HUDEP-2 (cell line): ENCODE data around the gene SLC22A1.
"Not testable (repeated sequence)": the region's sequence is repeated elsewhere in the genome, so short reads cannot be mapped to it uniquely, and the experiment has no call there.

ENCODE experiments used
- DNase-seq, 76 experiments: peaks; one replicate each; lab custom pipeline; 2025; ENCODE audit not compliant: unreplicated experiment in 76 of 76; lab: John Stamatoyannopoulos, UW

Gene SLC22A1

DNA sequence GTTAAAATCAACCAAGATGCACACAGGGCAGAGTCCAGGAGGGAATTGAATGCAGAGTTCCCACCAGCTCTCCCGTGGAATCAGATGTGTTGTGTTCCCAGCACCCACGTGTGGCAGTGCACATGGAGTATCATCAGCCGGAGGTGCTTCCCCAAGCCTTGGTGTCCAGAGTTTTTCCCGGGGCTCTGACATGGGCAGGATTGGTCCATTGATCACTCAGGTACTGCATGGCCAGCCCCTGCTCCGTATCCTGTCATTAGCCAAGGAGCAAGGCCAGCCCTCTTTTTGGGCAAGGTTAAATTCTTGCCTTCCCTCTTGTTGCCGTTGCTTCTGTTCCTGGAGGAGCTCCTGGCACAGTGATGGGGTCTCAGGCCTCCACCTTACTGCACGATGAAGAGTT is 28.6 kb upstream of the SLC22A1 start:
- no peak for DNase-seq

DNA sequence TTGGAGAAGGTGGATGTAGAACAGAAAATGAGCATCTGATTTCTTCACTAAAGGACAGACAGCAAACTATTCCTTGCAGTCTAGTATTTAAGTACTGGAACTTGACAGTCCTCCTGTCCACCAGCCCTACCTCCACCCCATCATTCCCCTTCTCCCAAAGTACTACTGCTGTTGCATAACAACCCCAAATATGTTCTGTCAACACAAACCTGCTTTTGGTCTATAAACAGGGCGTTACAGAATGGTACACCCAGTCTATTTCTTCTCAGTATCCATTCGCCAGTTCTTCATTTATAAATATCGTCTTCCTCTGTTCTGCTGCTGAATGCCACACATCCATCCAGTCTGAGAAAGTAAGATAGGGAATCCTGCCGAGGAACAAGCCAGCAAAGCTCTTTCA is 27.7 kb upstream of the SLC22A1 start:
- no peak for DNase-seq

DNA sequence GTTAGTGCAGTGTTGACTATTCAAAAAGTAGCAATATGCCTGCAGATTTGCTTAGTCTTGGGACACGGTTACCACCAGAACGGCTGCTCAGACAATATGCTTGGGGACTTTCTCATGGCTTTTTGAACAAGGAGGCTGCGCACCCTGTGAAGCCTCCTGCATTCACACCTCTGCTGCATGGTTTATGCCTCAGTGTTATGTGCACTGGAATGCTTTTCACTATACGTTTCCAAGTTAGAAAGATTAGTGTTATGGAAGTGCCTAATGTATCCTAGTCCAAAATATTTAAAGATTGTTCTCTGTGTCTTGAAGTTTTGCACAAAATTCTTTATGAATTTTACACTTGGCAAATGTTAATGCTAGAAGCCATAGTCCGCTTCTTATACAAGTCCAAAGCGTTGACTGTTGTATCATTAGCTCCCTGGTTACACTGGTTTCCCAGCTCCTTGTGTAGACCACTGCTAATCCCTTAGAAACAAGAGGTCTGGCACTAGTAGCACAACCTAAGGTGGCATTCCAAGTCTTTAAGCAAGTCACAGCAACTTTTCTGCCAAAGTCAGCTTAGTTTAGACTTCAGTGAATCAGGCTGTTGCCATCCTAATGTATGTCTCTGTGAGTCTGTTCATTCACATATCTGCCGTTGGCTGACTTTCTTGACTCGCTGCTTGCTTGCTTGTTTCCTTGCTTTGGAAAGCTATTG is 26.3 kb upstream of the SLC22A1 start:
- DNase-seq: no peak

DNA sequence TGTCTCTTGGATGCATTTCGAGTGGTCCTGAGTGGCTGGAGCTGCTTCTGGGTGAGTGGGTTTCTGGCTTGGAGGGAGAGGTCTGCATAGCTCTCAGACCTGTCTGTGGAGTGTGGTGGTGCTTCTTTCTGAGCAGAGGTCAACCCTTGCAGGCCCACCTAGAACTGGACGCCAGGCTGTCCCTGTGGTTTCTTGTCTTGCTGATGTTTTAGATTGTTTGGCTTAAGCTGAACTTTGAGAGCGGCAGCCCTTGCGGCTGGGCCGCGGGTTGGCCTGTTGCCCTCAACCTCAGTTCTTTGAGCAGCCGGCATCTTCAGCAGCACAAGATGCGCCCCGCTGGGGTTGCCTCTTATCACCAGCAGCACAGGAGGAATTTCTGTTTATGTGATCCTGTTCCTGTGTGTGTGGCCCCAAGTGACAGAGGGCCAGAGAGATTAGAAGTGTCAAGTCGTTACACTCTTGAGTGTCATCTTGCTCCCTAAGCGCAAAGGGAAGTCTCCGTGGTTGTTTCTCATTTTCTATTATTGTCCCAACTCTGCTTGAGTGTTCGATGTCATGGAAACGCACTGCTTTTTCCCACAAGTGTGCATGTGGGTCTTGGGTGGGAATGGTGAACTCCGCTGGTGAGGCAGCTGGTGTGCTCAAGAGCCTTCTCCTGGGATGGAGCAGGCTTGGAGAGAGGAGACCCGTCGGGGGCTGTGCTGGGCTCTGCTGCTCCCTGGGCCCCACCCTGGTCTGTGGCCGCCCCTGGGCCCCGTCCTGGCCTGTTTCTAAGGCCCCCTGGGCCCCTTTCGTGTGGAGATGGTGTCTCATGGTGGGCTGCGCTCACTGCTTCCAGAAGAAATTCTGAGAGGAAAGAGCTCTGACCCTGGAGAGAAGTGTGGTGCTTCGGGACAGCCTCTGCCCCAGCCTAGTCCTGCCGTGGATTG is 20.1 kb upstream of the SLC22A1 start:
- DNase-seq: peak; percentile 60 to 99 (median 95)

DNA sequence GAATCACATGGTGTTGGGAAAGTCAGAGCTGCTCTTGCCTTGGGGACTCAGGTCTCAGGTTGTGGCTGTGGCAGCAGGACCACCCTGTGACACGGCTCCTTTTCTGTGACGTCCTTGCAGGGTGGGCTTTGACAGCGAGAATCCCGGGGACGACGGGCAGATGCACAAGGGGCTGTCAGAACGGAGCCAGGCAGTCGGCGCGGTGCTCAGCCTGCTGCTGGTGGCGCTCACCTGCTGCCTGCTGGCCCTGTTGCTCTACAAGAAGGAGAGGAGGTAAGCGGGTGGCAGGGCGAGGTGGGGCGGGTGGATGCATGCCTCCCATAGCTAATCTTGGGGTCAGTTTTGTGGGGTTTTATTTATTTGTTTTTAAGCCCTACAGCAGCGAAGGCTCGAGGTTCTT is 19.2 kb upstream of the SLC22A1 start:
- DNase-seq: no peak

DNA sequence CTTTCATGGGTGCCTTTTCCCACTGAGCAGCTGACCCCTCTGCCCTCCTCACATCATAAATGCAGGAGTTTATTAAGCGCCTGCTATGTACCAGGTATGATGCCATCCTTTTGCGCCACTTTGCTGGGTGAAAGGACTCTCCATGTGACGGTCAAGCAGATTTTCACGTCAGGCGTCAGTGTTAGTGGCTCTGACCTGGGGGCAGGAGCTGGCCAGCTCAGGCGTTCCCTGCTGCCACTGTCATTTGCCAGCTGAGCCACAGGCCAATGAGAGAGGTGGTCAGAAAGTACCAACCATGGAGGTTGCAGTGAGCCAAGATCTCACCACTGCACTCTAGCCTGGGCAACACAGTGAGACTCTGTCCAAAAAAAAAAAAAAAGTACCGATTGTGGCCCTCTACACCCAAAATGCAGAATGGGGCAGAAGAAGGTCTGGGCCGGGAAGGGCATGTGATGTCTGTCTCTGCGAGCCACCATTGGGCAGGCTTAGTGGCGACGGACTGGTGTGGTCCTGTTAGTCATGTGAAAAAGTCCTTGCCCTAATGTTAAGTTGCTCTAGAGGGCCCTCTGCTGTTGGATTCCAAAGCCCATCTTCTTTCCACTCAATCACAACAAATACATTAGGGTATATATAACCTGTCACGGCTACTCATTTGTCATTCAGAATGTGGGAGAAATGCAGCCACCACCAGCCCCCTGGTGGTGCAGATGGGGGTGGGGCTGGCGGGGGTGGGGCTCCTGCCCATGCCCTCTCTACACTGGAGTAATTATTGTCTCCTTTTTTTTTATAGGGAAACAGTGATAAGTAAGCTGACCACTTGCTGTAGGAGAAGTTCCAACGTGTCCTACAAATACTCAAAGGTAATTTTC is 18.4 kb upstream of the SLC22A1 start:
- peak in 55 of 76 experiments; percentile 10 to 80 (median 36) for DNase-seq

DNA sequence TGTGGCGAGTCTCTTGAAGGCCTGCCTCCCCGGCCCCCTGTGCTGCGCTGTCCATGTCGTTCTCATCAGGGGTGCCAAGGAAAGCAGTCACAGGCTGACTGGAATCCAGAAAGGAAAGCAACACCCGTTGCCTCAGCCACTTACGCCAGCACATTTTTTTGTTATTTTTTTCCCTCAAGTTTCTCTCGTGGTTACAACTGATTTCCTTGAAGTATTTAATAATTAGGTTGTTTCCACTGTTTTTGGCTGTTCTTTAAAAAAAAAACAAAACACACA is 17.9 kb upstream of the SLC22A1 start:
- no peak for DNase-seq

DNA sequence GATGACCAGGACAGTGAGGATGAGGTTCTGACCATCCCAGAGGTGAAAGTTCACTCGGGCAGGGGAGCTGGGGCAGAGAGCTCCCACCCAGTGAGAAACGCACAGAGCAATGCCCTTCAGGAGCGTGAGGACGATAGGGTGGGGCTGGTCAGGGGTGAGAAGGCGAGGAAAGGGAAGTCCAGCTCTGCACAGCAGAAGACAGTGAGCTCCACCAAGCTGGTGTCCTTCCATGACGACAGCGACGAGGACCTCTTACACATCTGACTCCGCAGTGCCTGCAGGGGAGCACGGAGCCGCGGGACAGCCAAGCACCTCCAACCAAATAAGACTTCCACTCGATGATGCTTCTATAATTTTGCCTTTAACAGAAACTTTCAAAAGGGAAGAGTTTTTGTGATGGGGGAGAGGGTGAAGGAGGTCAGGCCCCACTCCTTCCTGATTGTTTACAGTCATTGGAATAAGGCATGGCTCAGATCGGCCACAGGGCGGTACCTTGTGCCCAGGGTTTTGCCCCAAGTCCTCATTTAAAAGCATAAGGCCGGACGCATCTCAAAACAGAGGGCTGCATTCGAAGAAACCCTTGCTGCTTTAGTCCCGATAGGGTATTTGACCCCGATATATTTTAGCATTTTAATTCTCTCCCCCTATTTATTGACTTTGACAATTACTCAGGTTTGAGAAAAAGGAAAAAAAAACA is 16.6 kb upstream of the SLC22A1 start:
- DNase-seq: no peak

DNA sequence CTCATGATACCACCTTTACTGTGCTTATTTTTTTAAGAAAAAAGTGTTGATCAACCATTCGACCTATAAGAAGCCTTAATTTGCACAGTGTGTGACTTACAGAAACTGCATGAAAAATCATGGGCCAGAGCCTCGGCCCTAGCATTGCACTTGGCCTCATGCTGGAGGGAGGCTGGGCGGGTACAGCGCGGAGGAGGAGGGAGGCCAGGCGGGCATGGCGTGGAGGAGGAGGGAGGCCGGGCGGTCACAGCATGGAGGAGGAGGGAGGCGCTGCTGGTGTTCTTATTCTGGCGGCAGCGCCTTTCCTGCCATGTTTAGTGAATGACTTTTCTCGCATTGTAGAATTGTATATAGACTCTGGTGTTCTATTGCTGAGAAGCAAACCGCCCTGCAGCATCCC is 15.6 kb upstream of the SLC22A1 start:
- no peak for DNase-seq

DNA sequence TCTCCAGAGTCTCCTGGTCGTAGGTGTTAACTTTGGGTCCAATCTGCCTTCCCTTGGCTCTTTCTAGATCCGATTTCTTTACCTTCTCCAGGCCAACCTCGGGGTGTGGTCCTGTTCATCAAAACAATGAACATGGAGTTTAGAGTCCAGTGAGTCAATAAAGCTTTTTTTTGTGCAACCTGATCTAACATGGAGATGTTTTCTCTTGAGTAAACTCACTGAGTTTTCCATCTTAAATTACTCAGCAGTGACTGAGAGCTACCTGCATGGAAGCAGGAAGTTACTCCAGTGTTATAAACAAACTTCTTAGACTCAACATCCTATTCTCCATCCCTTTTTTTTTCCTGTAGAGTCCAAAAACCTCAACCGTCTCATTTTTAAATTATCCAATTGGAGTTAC is 14.9 kb upstream of the SLC22A1 start:
- no peak for DNase-seq

DNA sequence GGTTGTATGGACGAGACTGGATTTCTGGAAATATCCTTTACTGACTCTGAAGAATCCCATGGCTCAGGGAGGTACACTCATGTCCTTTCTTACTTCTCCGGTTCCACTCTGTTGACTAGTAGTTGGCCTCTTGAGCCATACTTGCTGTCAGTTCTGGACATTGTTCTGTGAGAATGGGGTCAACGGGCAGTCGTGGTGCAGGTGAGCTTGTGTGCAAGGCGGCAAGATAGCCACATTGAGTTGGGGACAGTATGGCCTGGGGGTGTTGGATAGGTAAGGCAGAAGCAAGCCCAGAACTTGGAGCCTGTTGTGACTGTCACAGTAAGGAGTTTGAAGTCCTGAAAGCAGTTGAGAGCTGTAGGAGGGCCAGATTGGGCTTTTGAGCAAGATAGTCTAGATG is 13.5 kb upstream of the SLC22A1 start:
- no peak for DNase-seq

DNA sequence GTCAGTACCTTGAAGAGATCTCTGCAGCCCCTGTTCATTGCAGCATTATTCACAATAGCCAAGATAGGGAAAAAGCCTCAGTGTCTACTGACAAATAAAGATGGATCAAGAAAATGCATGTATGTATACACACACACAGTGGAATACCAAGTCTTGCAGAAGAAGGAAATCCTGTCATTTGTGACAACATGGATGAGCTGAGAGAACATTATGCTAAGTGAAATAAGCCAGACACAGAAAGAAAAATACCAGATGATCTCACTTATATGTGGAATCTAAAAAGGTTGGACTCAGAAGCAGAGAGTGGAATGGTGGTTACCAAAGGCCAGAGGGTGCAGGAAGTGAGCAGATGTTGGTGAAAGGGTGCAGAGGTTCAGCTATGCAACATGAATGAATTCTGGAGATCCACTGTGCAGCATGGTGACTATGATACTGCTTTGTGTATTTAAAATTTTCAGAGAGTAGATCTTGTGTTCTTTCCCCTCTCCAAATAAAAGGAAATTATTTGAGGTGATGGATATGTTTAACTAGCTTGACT is 11.0 kb upstream of the SLC22A1 start:
- DNase-seq: no peak

DNA sequence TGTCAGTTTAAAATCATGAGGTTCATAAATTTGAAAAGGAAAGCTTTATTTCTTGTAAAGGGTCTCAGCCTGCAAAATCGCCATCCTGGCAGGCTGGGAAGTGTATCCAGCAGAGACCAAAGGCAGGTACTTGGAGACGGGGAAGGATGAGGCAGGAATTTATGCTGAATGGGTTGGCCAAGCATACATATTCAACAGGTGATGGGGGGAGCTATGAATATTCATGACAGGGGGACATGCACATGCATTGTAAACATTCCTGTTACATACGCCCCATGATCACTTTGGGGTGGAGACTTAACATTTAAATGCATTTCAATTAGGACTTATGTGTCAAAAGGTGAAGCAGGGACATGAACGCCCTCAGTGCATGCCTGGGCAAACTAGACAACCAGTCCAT is 9.8 kb upstream of the SLC22A1 start:
- no peak for DNase-seq

DNA sequence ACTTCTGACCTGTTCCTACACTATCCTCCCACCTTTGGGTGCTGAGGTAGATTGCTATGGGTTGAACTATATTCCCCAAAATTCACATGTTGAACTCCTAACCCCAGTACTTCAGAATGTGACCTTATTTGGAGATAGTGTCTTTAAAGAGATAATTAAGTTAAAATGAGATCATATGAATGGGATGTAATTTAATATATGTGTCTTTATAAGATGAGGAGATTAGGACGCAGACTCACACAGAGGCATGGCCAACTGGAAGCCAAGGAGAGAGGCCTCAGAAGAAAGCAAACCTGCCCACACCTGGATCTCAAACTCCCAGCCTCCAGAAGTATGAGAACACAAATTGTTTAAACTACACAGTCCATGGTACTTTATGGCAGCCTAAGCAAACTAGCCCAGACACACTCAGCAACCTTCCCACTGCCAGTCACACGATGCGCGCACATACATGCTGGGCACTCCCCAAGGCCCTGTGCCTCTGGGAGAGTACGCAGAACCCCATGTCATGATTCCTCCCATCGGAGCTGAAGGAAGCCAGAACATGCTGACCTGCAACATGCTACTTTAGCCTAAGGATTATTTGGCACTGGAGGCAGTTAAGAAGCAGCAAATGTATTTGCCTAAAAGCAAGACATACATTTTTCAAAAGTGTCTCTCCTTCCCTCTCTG is 8.9 kb upstream of the SLC22A1 start:
- DNase-seq: no peak

DNA sequence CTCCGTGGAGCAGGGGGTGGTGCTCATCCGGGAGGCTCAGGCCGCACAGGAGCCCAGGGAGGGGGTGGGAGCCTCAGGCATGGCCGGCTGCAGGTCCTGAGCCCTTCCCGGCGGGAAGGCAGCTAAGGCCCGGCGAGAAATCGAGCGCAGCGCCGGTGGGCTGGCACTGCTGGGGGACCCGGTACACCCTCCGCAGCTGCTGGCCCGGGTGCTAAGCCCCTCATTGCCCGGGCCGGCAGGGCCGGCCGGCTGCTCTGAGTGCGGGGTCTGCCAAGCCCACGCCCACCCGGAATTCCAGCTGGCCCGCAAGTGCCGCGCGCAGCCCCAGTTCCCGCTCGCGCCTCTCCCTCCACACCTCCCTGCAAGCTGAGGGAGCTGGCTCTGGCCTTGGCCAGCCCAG is 7.1 kb upstream of the SLC22A1 start:
- DNase-seq: not testable (repeated sequence)

DNA sequence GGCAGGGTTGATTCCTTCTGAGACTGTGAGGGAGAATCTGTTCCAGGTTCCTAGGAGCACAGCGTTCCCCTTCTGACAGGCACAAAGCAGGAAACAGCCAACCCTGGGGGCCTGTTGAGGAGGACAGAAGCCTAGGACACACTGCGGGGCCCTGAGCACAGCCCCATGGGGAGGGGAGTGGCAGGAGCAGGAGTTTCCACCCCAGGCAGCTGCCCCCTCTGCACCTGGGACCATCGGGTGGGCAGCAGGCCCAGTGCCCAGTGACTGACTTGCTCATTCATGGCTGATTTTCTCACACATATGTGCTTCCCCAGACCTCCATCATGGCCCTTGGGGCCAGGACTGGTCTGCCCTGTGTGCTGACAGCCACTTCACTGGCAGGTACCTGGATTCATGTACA is 6.2 kb upstream of the SLC22A1 start:
- no peak for DNase-seq

DNA sequence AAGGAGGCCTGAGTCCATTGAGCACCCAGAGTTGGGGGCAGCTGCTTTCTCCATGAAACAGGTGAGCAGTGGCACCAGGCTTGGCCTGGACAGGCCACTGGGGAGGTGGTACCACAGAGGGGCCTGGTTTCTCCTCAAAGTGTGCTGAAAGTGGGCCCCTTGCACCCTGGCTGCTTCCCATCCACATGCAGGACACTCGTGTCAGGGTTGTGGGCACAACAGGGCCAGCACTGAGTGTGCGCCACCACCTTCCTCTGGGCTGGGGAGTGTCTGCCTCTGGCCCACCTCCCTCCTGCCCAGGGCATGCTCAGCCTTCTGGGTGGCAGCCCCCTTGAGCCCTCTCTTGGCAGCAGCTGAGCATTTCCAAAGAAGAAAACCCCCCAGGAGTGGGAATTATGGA is 5.2 kb upstream of the SLC22A1 start:
- DNase-seq: no peak

DNA sequence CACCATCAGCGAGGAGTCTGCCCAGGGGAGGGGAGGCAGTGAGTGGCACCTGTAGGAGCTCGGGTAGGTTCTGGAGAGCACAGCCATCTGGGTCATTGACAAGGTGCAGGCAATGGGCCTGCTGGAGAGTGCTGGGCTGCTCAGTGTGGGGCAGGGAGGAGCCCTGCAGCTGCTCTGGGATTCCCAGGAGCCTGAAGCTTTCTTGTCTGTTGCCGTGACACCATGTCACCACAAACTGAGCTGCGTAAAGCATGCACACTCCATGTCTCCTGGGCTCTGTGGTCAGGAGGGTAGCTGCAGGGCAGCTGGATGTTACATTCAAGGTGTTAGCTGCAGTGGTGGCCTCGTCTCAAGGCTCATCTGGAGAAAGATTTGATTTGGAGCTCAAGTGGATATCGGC is 4.5 kb upstream of the SLC22A1 start:
- no peak for DNase-seq

DNA sequence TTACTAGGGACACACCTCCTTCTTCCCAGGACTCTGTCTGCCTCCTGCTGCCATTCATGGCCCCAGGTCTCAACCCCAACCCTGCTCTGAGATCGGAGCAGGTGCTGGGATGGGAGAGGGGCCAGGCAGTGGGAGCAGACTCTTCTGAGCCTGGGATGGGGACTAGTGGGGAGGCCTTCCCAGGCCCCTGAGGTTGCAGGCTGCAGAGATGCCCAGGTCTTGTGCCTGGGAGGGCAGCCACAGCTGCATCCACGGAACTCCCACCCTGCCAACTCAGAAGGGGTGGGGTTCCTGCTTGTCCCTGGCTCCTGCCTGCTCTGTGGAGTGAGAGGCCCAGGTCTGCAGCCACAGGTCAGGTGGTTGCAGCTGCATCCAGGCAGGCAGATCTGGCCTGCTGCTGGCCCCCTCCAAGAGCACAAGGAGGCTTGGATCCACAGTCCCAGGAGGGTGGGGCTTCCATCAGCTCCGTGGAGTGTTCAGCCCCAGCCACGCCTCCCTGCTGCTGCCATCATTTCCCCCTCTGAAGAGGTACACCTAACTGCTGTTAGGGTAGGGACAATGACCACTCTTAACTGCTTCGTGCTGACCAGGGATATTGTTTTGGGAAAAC is 2.9 kb upstream of the SLC22A1 start:
- DNase-seq: no peak

DNA sequence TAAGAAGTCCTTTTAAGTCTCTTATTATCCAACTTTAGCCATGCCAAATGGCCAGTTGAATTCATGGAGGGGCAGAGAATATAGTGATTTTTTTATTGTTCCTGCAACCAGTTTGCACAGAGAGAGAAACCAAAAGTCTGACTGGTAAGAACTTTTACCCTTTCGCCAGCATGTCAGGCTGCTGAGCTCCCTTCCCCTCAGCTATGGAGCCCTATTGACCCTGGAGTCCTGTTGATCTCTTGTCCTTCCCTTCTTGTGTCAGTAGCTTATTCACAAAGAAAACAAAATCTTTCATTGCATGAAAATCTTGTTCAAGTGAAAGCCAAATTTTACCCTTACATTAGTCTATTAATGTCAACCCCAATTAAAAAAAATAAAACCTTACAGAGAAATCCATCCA is 1.5 kb upstream of the SLC22A1 start:
- no peak for DNase-seq
